Keratinocyte (primary cell): ENCODE results near the gene FAM83C. TPM values are rescaled to one million over a fixed set of nuclear protein-coding genes. Genes with fewer than 3 reads are reported as not detected.

Experiments
- DNase-seq: peaks from one replicate; pipeline ENCODE4 v3.0.0-alpha.2; 2011; ENCODE audit warnings: low read depth, missing footprints, low spot score
- FAIRE-seq: peaks from 2 replicates; lab custom pipeline; 2011; peaks lifted over from hg19 to GRCh38; lab: Jason Lieb, UNC
- H2AFZ ChIP-seq: 2 replicates; pipeline ENCODE4 v1.6.0; 2012; ENCODE audit warnings: low read length, control low read depth, inconsistent platforms; ENCODE audit not compliant: control insufficient read depth
- H3K27ac ChIP-seq: 2 replicates; pipeline ENCODE4 v1.5.1; 2011; ENCODE audit warnings: low read length; ENCODE audit not compliant: control insufficient read depth, insufficient read depth
- H3K27me3 ChIP-seq: 3 replicates; pipeline ENCODE4 v1.6.0; 2011; ENCODE audit warnings: low read length; ENCODE audit not compliant: control insufficient read depth, insufficient read depth; ENCODE audit errors: extremely low read depth
- H3K36me3 ChIP-seq, 2 experiments: 2 replicates in 1 of 2; 3 replicates in 1 of 2; pipeline ENCODE4 v1.5.1; 2011; ENCODE audit warnings: low read length in 2 of 2, mild to moderate bottlenecking in 1 of 2; ENCODE audit not compliant: control insufficient read depth in 2 of 2, insufficient read depth in 2 of 2; ENCODE audit errors: extremely low read depth in 1 of 2
- H3K4me1 ChIP-seq: 3 replicates; pipeline ENCODE4 v1.5.1; 2011; ENCODE audit warnings: low read length; ENCODE audit not compliant: control insufficient read depth, insufficient read depth; ENCODE audit errors: extremely low read depth
- H3K4me2 ChIP-seq: 3 replicates; pipeline ENCODE4 v1.6.0; 2011; ENCODE audit warnings: low read depth, low read length; ENCODE audit not compliant: control insufficient read depth, insufficient read depth; ENCODE audit errors: extremely low read depth
- H3K4me3 ChIP-seq, 3 experiments: fragments of 200-600 bp in 1 of 3; sonication (generic) in 1 of 3; 2 replicates in 2 of 3; 3 replicates in 1 of 3; pipeline ENCODE4 v1.5.1; 2011 to 2016; ENCODE audit warnings: low read length in 3 of 3, mild to moderate bottlenecking in 3 of 3, control low read depth in 2 of 3, inconsistent platforms in 1 of 3, low read depth in 1 of 3, mixed read lengths in 1 of 3, mixed run types in 1 of 3, moderate library complexity in 1 of 3; ENCODE audit not compliant: control insufficient read depth in 2 of 3, insufficient read depth in 2 of 3; ENCODE audit errors: extremely low read depth in 1 of 3
- H3K79me2 ChIP-seq: 2 replicates; pipeline ENCODE4 v1.6.0; 2012; ENCODE audit warnings: low read length; ENCODE audit not compliant: control insufficient read depth, insufficient read depth
- H3K9ac ChIP-seq: 3 replicates; pipeline ENCODE4 v1.6.0; 2011; ENCODE audit warnings: low read length; ENCODE audit not compliant: control insufficient read depth, insufficient read depth; ENCODE audit errors: extremely low read depth
- H3K9me1 ChIP-seq: 3 replicates; pipeline ENCODE4 v1.6.0; 2011; ENCODE audit warnings: low read length; ENCODE audit not compliant: control insufficient read depth, insufficient read depth; ENCODE audit errors: extremely low read depth
- H3K9me3 ChIP-seq: 2 replicates; pipeline ENCODE4 v1.5.1; 2012; ENCODE audit warnings: low read depth, low read length; ENCODE audit not compliant: control insufficient read depth
- H4K20me1 ChIP-seq: 3 replicates; pipeline ENCODE4 v1.6.0; 2011; ENCODE audit warnings: low read length; ENCODE audit not compliant: control insufficient read depth, insufficient read depth; ENCODE audit errors: extremely low read depth
- CTCF ChIP-seq, 3 experiments: IDR thresholded peaks in 1 of 3; conservative IDR thresholded peaks in 1 of 3; optimal IDR thresholded peaks in 1 of 3; 2 replicates in 2 of 3; 3 replicates in 1 of 3; pipeline versions ENCODE3 to v1.5.1; 2011; ENCODE audit warnings: low read length in 3 of 3, mild to moderate bottlenecking in 3 of 3, moderate library complexity in 2 of 3, control low read depth in 1 of 3, inconsistent platforms in 1 of 3; ENCODE audit not compliant: insufficient read depth in 2 of 3; ENCODE audit errors: extremely low read depth in 1 of 3
- EZH2 ChIP-seq: IDR thresholded peaks from one replicate; pipeline ENCODE4 v1.6.1; 2012; ENCODE audit warnings: inconsistent platforms, mild to moderate bottlenecking, low read length, moderate library complexity
- dilution Hi-C: fragments of 300-500 bp; cut with MboI; formaldehyde crosslinking; loops from one replicate; pipeline ENCODE4 v1.7.0; 2020; ENCODE audit warnings: low sequenced_read_pairs; ENCODE audit not compliant: extremely low pct_ligation_motif_present
- polyA plus RNA-seq, 5 experiments: library from polyadenylated mRNA; depleted of rRNA in 3 of 5; stranded (reverse) in 3 of 5; stranded (forward) in 1 of 5; unstranded in 1 of 5; fragments of >200 nt; gene quantifications; 1 replicate in 1 of 5; 2 replicates in 3 of 5; 3 replicates in 1 of 5; pipeline versions ENCODE4 v1.2.1 to v1.2.3, GENCODE V29; 2011 to 2012; ENCODE audit warnings: missing spikeins in 2 of 5, low read depth in 1 of 5, low replicate concordance in 1 of 5

Gene FAM83C
- polyA plus RNA-seq, 1 donor (not counting 4 experiments of a cell fraction or from before 2014, with no cell fraction given): 12.4 TPM

GRCh38 chr20:35326740-35327073 lies 34.5 kb upstream of the FAM83C start:
- no peaks in the 10 kb centered on the region for H3K9me3 ChIP-seq
- H3K4me1 ChIP-seq: peaks cover 17% of the 10 kb centered on the region
- no peak overlapping the region for H2AFZ ChIP-seq
- no peaks in the 10 kb centered on the region for H3K9me1 ChIP-seq
- dilution Hi-C loops: no loop called here
- TF ChIP-seq CTCF (optimal IDR thresholded peaks at IDR 0.05 in 1 of 3, IDR thresholded peaks at IDR 0.05 in 1 of 3, conservative IDR thresholded peaks at IDR 0.05 in 1 of 3; ENCODE audit: extremely low read depth in 1 of 3, insufficient read depth in 2 of 3, low read length in 3 of 3) (no peak), EZH2 (no peak)
- H3K27ac ChIP-seq: no peak overlapping the region
- no peaks in the 10 kb centered on the region for H3K79me2 ChIP-seq
- H4K20me1 ChIP-seq: no peaks in the 10 kb centered on the region
- FAIRE-seq: no peak
- no peak overlapping the region for H3K4me2 ChIP-seq
- peaks cover 0 to 4% of the 10 kb centered on the region in 2 experiments for H3K36me3 ChIP-seq
- no peaks in the 10 kb centered on the region for H3K27me3 ChIP-seq
- DNase-seq: no peak
- H3K9ac ChIP-seq: no peak overlapping the region
- H3K4me3 ChIP-seq: no peak overlapping the region

- H3K79me2 ChIP-seq: no peaks in the 10 kb centered on the region
- H3K27ac ChIP-seq: no peak overlapping the region
- dilution Hi-C loops: no loop called here
- DNase-seq: no peak
- peaks cover 17% of the 10 kb centered on the region for H3K4me1 ChIP-seq
- H4K20me1 ChIP-seq: no peaks in the 10 kb centered on the region
- peaks cover 0 to 7% of the 10 kb centered on the region in 2 experiments for H3K36me3 ChIP-seq
- no peaks in the 10 kb centered on the region for H3K9me3 ChIP-seq
- no peaks in the 10 kb centered on the region for H3K27me3 ChIP-seq
- no peak overlapping the region for H2AFZ ChIP-seq
- FAIRE-seq: no peak
- no peak overlapping the region for H3K4me2 ChIP-seq
- no peak overlapping the region for H3K9ac ChIP-seq
- no peak overlapping the region for H3K4me3 ChIP-seq
- H3K9me1 ChIP-seq: no peaks in the 10 kb centered on the region
- TF ChIP-seq CTCF (optimal IDR thresholded peaks at IDR 0.05 in 1 of 3, IDR thresholded peaks at IDR 0.05 in 1 of 3, conservative IDR thresholded peaks at IDR 0.05 in 1 of 3; ENCODE audit: extremely low read depth in 1 of 3, insufficient read depth in 2 of 3, low read length in 3 of 3) (no peak), EZH2 (no peak)
These were observed 34.0 kb upstream of the FAM83C start for GRCh38 chr20:35326021-35326739.
